ENCODE data around the gene ZNF3. TPM values are rescaled to one million over a fixed set of nuclear protein-coding genes. Genes with fewer than 3 reads are reported as not detected.
A peak's percentile ranks its signal among the peaks of the same experiment; 100 is the strongest.

ZNF3 gene
- polyA plus RNA-seq, 3 donors, result 7.1 to 13.4 (median 8.9) TPM

GRCh38 chr7:100100420-100101015 lies 19.0 kb upstream of the ZNF3 start:
- H3K27me3 Mint-ChIP-seq (ENCODE audit: low read depth in 3 of 3), result peaks cover 0 to 3% (median 2%) of the 10 kb centered on the region in 3 donors
- no peaks in the 10 kb centered on the region for H4K20me1 ChIP-seq (ENCODE audit: insufficient read depth, low read length)
- H3K36me3 Mint-ChIP-seq, result peaks cover 57 to 65% of the 10 kb centered on the region in 2 donors
- TF ChIP-seq, protein P1, sequence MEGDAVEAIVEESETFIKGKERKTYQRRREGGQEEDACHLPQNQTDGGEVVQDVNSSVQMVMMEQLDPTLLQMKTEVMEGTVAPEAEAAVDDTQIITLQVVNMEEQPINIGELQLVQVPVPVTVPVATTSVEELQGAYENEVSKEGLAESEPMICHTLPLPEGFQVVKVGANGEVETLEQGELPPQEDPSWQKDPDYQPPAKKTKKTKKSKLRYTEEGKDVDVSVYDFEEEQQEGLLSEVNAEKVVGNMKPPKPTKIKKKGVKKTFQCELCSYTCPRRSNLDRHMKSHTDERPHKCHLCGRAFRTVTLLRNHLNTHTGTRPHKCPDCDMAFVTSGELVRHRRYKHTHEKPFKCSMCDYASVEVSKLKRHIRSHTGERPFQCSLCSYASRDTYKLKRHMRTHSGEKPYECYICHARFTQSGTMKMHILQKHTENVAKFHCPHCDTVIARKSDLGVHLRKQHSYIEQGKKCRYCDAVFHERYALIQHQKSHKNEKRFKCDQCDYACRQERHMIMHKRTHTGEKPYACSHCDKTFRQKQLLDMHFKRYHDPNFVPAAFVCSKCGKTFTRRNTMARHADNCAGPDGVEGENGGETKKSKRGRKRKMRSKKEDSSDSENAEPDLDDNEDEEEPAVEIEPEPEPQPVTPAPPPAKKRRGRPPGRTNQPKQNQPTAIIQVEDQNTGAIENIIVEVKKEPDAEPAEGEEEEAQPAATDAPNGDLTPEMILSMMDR (IDR thresholded peaks at IDR 0.05), result no peak
- peaks cover 22 to 27% of the 10 kb centered on the region in 2 donors for H3K4me1 ChIP-seq (ENCODE audit: control insufficient read depth in 1 of 2, insufficient read depth in 2 of 2, low read length in 2 of 2)
- H3K27ac ChIP-seq (ENCODE audit: low read depth in 1 of 2, low read length in 2 of 2), result peak overlapping the region; percentile 83 to 86
- peak overlapping the region; percentile 95 for H2AFZ ChIP-seq (ENCODE audit: insufficient read depth, low read depth, low read length, poor library complexity, severe bottlenecking)
- H3K27ac Mint-ChIP-seq, result peak overlapping the region; percentile 89 to 97 (median 95)
- H3K9me3 Mint-ChIP-seq, result no peaks in the 10 kb centered on the region
- peaks cover 53% of the 10 kb centered on the region for H3K79me2 ChIP-seq (ENCODE audit: insufficient read depth, low read length)
- intact Hi-C loops (cut with micrococcal nuclease), result no loop called here
- 0% methylated on average over 61 of the region's 61 CpGs for WGBS (ENCODE audit: insufficient coverage)
- peaks cover 51 to 63% of the 10 kb centered on the region in 2 donors for H3K36me3 ChIP-seq (replicated peaks in 1 of 2; ENCODE audit: control insufficient read depth in 1 of 2, insufficient read depth in 2 of 2, low read length in 2 of 2)
- peak overlapping the region; percentile 74 for H3K9ac ChIP-seq (ENCODE audit: insufficient read depth, low read length, poor library complexity, severe bottlenecking)
- H3K9me3 ChIP-seq (replicated peaks in 1 of 2; ENCODE audit: control insufficient read depth in 1 of 2, insufficient read depth in 1 of 2, low read length in 2 of 2), result no peaks in the 10 kb centered on the region
- H3K4me3 Mint-ChIP-seq, result peak overlapping the region; percentile 87 to 92
- peak overlapping the region; percentile 100 for H3K4me2 ChIP-seq (replicated peaks; ENCODE audit: extremely low read depth, low read length, poor library complexity, severe bottlenecking)
- no peaks in the 10 kb centered on the region for H3K27me3 ChIP-seq (ENCODE audit: control insufficient read depth in 2 of 2, insufficient read depth in 2 of 2, low read length in 2 of 2)
- peak overlapping the region; percentile 83 to 95 (median 85) for H3K4me3 ChIP-seq (replicated peaks in 1 of 3; ENCODE audit: low read depth in 2 of 3, low read length in 3 of 3)
- DNase-seq, result peak; percentile 79 to 93 (median 90)
- peaks cover 23% of the 10 kb centered on the region for H3K4me1 Mint-ChIP-seq

GRCh38 chr7:100099452-100099851 lies 17.9 kb upstream of the ZNF3 start:
- TF ChIP-seq, protein P1 (IDR thresholded peaks at IDR 0.05), result no peak
- H3K27me3 Mint-ChIP-seq (ENCODE audit: low read depth in 3 of 3), result peaks cover 0 to 3% (median under 1%) of the 10 kb centered on the region in 3 donors
- H3K4me3 Mint-ChIP-seq, result peak overlapping the region; percentile 87 to 92
- H3K9me3 ChIP-seq (replicated peaks in 1 of 2; ENCODE audit: control insufficient read depth in 1 of 2, insufficient read depth in 1 of 2, low read length in 2 of 2), result no peaks in the 10 kb centered on the region
- DNase-seq, result no peak
- peaks cover 59 to 67% of the 10 kb centered on the region in 2 donors for H3K36me3 Mint-ChIP-seq
- peak overlapping the region in 6 of 7 donors; percentile 11 to 96 (median 89) for H3K27ac Mint-ChIP-seq
- H3K36me3 ChIP-seq (replicated peaks in 1 of 2; ENCODE audit: control insufficient read depth in 1 of 2, insufficient read depth in 2 of 2, low read length in 2 of 2), result peaks cover 52 to 64% of the 10 kb centered on the region in 2 donors
- 90% methylated on average over 12 of the region's 12 CpGs for WGBS (ENCODE audit: insufficient coverage)
- no peak overlapping the region for H2AFZ ChIP-seq (ENCODE audit: insufficient read depth, low read depth, low read length, poor library complexity, severe bottlenecking)
- H3K27ac ChIP-seq (ENCODE audit: low read depth in 1 of 2, low read length in 2 of 2), result peak overlapping the region in 1 of 2 donors; percentile 86
- no peaks in the 10 kb centered on the region for H3K27me3 ChIP-seq (ENCODE audit: control insufficient read depth in 2 of 2, insufficient read depth in 2 of 2, low read length in 2 of 2)
- H3K79me2 ChIP-seq (ENCODE audit: insufficient read depth, low read length), result peaks cover 53% of the 10 kb centered on the region
- H3K9me3 Mint-ChIP-seq, result no peaks in the 10 kb centered on the region
- H3K4me1 Mint-ChIP-seq, result peaks cover 23% of the 10 kb centered on the region
- peaks cover 22 to 27% of the 10 kb centered on the region in 2 donors for H3K4me1 ChIP-seq (ENCODE audit: control insufficient read depth in 1 of 2, insufficient read depth in 2 of 2, low read length in 2 of 2)
- H4K20me1 ChIP-seq (ENCODE audit: insufficient read depth, low read length), result no peaks in the 10 kb centered on the region
- peak overlapping the region; percentile 100 for H3K4me2 ChIP-seq (replicated peaks; ENCODE audit: extremely low read depth, low read length, poor library complexity, severe bottlenecking)
- intact Hi-C loops (cut with micrococcal nuclease), result no loop called here
- peak overlapping the region in 1 of 3 experiments; percentile 95 for H3K4me3 ChIP-seq (replicated peaks in 1 of 3; ENCODE audit: low read depth in 2 of 3, low read length in 3 of 3)
- no peak overlapping the region for H3K9ac ChIP-seq (ENCODE audit: insufficient read depth, low read length, poor library complexity, severe bottlenecking)

Data from CD14-positive monocyte (primary cell).